PC-9 (cell line): ENCODE measurements around the gene STRA6.

Experiments
- CTCF ChIP-seq: fragments of 200-600 bp; sonication (generic); conservative IDR thresholded peaks from 2 replicates; pipeline ENCODE4 v1.6.1; 2017; ENCODE audit warnings: mixed run types, antibody characterized with exemption, mild to moderate bottlenecking, moderate library complexity
- EZH2 ChIP-seq: fragments of 200-600 bp; sonication (generic); IDR thresholded peaks from 2 replicates; pipeline ENCODE4 v1.8.0; 2017; ENCODE audit warnings: antibody characterized with exemption, low read depth

- no peak for TF ChIP-seq CTCF
- TF ChIP-seq EZH2: no peak
Measured at GRCh38 chr15:74171965-74172541, 30.5 kb downstream of the STRA6 start.
